ENCODE data around the gene RCOR3.

DNA sequence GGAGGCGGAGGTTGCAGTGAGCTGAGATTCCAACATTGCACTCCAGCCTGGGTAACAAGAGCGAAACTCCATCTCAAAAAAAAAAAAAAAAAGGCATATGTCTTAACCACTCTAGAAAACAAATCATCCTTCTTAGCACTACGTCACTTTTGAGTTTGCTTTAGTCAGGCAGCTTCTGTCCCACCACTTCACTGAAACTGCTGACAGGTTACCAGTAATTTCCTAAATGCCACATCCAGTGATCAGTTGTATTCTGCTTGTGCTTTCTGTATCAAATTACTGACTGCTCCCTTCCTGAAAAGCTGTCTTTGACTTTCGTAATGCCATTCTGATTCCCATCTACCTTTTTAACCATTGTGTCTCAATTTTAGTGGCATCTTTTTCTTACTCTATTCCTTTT lies 21.7 kb downstream of the RCOR3 start:
- TF ChIP-seq ZFP30 (CRISPR knock-in tag; IDR thresholded peaks at IDR 0.05), result no peak
- no peak for TF ChIP-seq RARB (CRISPR knock-in tag; IDR thresholded peaks at IDR 0.05)
- no peak for TF ChIP-seq ZNF70 (CRISPR knock-in tag; IDR thresholded peaks at IDR 0.05)

Data from SK-N-SH treated with all-trans-retinoic acid at 6 μM for 48 hours (cell line).